Heart left ventricle (tissue), 16 donors: Measurements from ENCODE around the gene IL25. TPM values are rescaled to one million over a fixed set of nuclear protein-coding genes. Genes with fewer than 3 reads are reported as not detected.

Experiments
- ATAC-seq, 4 donors: fragments of 200-7000 bp; cut with Tn5 transposase; one replicate each; pipeline ENCODE4 v1.9.1; 2020 to 2022; ENCODE audit warnings: moderate library complexity in 4 of 4, mild to moderate bottlenecking in 3 of 4, moderate number of reproducible peaks in 1 of 4
- DNase-seq, 5 donors: peaks; one replicate each; pipeline ENCODE4 v3.0.0-alpha.2; 2020
- H3K27ac ChIP-seq, 12 donors: fragments of 200-600 bp; sonication (generic) in 4 of 12; one replicate each; pipeline versions ENCODE4 v1.5.0 to v1.8.0; 2016 to 2022; ENCODE audit warnings: mild to moderate bottlenecking in 2 of 12
- H3K27me3 ChIP-seq, 9 donors: fragments of 200-600 bp; sonication (generic) in 2 of 9; one replicate each; pipeline versions ENCODE4 v1.5.1 to v1.8.0; 2016 to 2022; ENCODE audit warnings: mild to moderate bottlenecking in 3 of 9
- H3K36me3 ChIP-seq, 9 donors: fragments of 200-600 bp; sonication (generic) in 2 of 9; one replicate each; pipeline versions ENCODE4 v1.5.0 to v1.8.0; 2018 to 2022; ENCODE audit warnings: mild to moderate bottlenecking in 2 of 9
- H3K4me1 ChIP-seq, 12 donors: fragments of 200-600 bp; sonication (generic) in 4 of 12; one replicate each; pipeline versions ENCODE4 v1.5.0 to v1.8.0; 2016 to 2022; ENCODE audit warnings: mild to moderate bottlenecking in 3 of 12
- H3K4me3 ChIP-seq, 12 donors: fragments of 200-600 bp; sonication (generic) in 4 of 12; one replicate each; pipeline versions ENCODE4 v1.5.0 to v1.8.0; 2017 to 2022; ENCODE audit warnings: mild to moderate bottlenecking in 9 of 12, moderate library complexity in 4 of 12
- H3K9me3 ChIP-seq, 12 donors: fragments of 200-600 bp; sonication (generic) in 4 of 12; one replicate each; pipeline versions ENCODE4 v1.5.0 to v1.8.0; 2016 to 2022; ENCODE audit warnings: mild to moderate bottlenecking in 1 of 12
- CTCF ChIP-seq, 12 donors: fragments of 200-600 bp; sonication (generic) in 4 of 12; IDR thresholded peaks; one replicate each; pipeline versions ENCODE4 v1.5.0 to v1.8.0; 2018 to 2022; ENCODE audit warnings: antibody characterized with exemption in 12 of 12, mild to moderate bottlenecking in 5 of 12
- POLR2A ChIP-seq, 2 donors: fragments of 450-650 bp; IDR thresholded peaks; one replicate each; pipeline ENCODE4 v1.6.1; 2017; ENCODE audit warnings: antibody characterized with exemption in 2 of 2, mild to moderate bottlenecking in 2 of 2, moderate library complexity in 2 of 2
- WGBS, 4 donors: extraction: QIAGEN DNeasy Blood & Tissue Kit in 2 of 4; methylation state at CpG; one replicate each; pipeline versions ENCODE4 v1.1.5 to v1.1.7; 2013 to 2018; 5-methylcytosine and 5-hydroxymethylcytosine counted together
- intact Hi-C, 10 donors: fragments of 100-400 bp; cut with DNase I; formaldehyde crosslinking; loops; one replicate each; pipeline versions ENCODE4 v1.11.1 to v1.14.2; 2022
- polyA plus RNA-seq, 2 donors: library from polyadenylated mRNA; stranded (reverse); fragments of 200-250 nt; gene quantifications; one replicate each; pipeline ENCODE4 v1.2.3, GENCODE V29; 2013
- total RNA-seq, 9 donors: library from RNA; depleted of rRNA in 2 of 9; stranded (reverse); fragments of >200 nt in 2 of 9; fragmentation: NEBNext Ultra II Directional in 3 of 9; extraction: Animal tissue kit (Norgen Biotek cat#: 25700) in 3 of 9; gene quantifications; one replicate each; pipeline versions ENCODE4 v1.1.0 to v1.2.4, GENCODE V29; 2016 to 2023
- donor health status: ischemic (EF 13 %, LVEDD 7.1; RV severe dilation, severe dysfunction).
- donor health status: healthy with polysubstance abuse.
- donor health status: DM: no; HTN: yes; CAD: no.
- donor health status: DM: no; HTN: no; CAD: no.
- donor health status: ischemic (EF 25% LVEDD 6.9; RV normal size, moderate dysfunction).
- donor health status: ischemic (EF 25% LVEDD 5.7; RV mildly dilated, moderate dysfunction).
- donor health status: healthy.
- donor health status: DM: yes; HTN: yes; CAD: no.
- donor health status: ischemic (EF 35%, LVEDD 5.7; RV mildly dilated, moderate dysfunction).
- donor health status: nonischemic (EF 11% LVEDD 7.7; RV severe dilation, severe dysfunction).
- donor health status: DM: yes; HTN: yes; CAD: no.
- donor health status: PGD.
- donor health status: ischemic (EF 29% LVEDD 5.4; RV normal size, mild dysfunction).
- donor health status: nonischemic (EF 23%, LVEDD 6.1; RV moderate dilation, normal function).

The IL25 gene
- total and polyA plus RNA-seq, 11 donors, result 0.29 TPM; not detected in 10

GRCh38 chr14:23407516-23408306 is 35.1 kb downstream of the IL25 start, which contains the start of gene MYH6:
TSS of gene MYH6 (minus strand) at chr14:23408273. CDS start at chr14:23407223, 1,050 bp downstream.
- intact Hi-C loops, result loop anchor here in 3 of 10 donors (2.0 to 5.0 kb wide), 3 partner anchors 35 to 40 kb away; no protein-coding TSS in a partner anchor
- H3K4me1 ChIP-seq, result peaks cover 0 to 41% (median 3%) of the 10 kb centered on the region in 12 donors
- peaks cover 0 to 10% (median 0%) of the 10 kb centered on the region in 9 donors for H3K27me3 ChIP-seq
- DNase-seq (peak in 2 of 5 donors; percentile 21 to 55), ATAC-seq (no peak)
- peak within 1 kb of the TSS; percentile 37 to 91 (median 73) for H3K27ac ChIP-seq
- peak within 1 kb of the TSS in 4 of 12 donors; percentile 14 to 45 (median 40) for H3K4me3 ChIP-seq
- H3K36me3 ChIP-seq, result peaks cover 0 to 50% (median 0%) of the 10 kb centered on the region in 9 donors
- H3K9me3 ChIP-seq, result no peaks in the 10 kb centered on the region
- TF ChIP-seq CTCF (IDR thresholded peaks at IDR 0.05), result no peak
- peak; percentile 53 to 77 for TF ChIP-seq POLR2A (IDR thresholded peaks at IDR 0.05)
- 42 to 50% (median 48%) methylated on average over 15 of the region's 15 CpGs for WGBS, 4 donors

GRCh38 chr14:23408307-23408630 is 35.7 kb downstream of the IL25 start:
- Histone ChIP-seq H3K27me3 (peaks cover 0 to 10% (median 0%) of the 10 kb centered on the region in 9 donors), H3K36me3 (peaks cover 0 to 50% (median 5%) of the 10 kb centered on the region in 9 donors), H3K4me3 (peak overlapping the region in 2 of 12 donors; percentile 38 to 45), H3K9me3 (no peaks in the 10 kb centered on the region), H3K27ac (peak overlapping the region in 11 of 12 donors; percentile 46 to 91 (median 73)), H3K4me1 (peaks cover 0 to 41% (median 3%) of the 10 kb centered on the region in 12 donors)
- intact Hi-C loops, result loop anchor here in 3 of 10 donors (2.0 to 5.0 kb wide), 3 partner anchors 34 to 39 kb away; no protein-coding TSS in a partner anchor
- ATAC-seq (peak in 2 of 4 donors; percentile 15 to 19), DNase-seq (peak in 3 of 5 donors; percentile 29 to 77 (median 58))
- WGBS, 4 donors, result 26 to 29% (median 29%) methylated on average over 5 of the region's 5 CpGs
- no peak for TF ChIP-seq CTCF (IDR thresholded peaks at IDR 0.05)
- TF ChIP-seq POLR2A (IDR thresholded peaks at IDR 0.05), result no peak

GRCh38 chr14:23409475-23409874 is 36.9 kb downstream of the IL25 start:
- Histone ChIP-seq H3K9me3 (no peaks in the 10 kb centered on the region), H3K4me1 (peaks cover 0 to 44% (median 3%) of the 10 kb centered on the region in 12 donors), H3K36me3 (peaks cover 0 to 50% (median 15%) of the 10 kb centered on the region in 9 donors), H3K27ac (peak overlapping the region; percentile 46 to 91 (median 73)), H3K4me3 (no peak overlapping the region), H3K27me3 (peaks cover 0 to 10% (median 0%) of the 10 kb centered on the region in 9 donors)
- intact Hi-C loops, result loop anchor here in 3 of 10 donors (2.0 to 5.0 kb wide), 3 partner anchors 33 to 38 kb away; no protein-coding TSS in a partner anchor
- ATAC-seq, result peak; percentile 39 to 53 (median 46)
- DNase-seq, result peak in 4 of 5 donors; percentile 54 to 79 (median 68)
- TF ChIP-seq CTCF (IDR thresholded peaks at IDR 0.05) (no peak), POLR2A (IDR thresholded peaks at IDR 0.05) (no peak)
- WGBS, 4 donors, result 35 to 54% (median 45%) methylated on average over 2 of the region's 2 CpGs
